OCI-LY1 (cell line): ENCODE results near the gene GNAZ.

Experiments
- CTCF ChIP-seq: fragments of 200-600 bp; sonication (generic), shearing (Covaris generic); IDR thresholded peaks from 2 replicates; pipeline ENCODE4 v1.5.1; 2017; ENCODE audit warnings: mild to moderate bottlenecking, antibody characterized with exemption, low read length, moderate library complexity, mixed read lengths
- EZH2 ChIP-seq: fragments of 200-600 bp; sonication (generic), shearing (Covaris generic); IDR thresholded peaks from 2 replicates; pipeline ENCODE4 v1.8.0; 2017; ENCODE audit warnings: borderline replicate concordance, mixed run types, mild to moderate bottlenecking, antibody characterized with exemption, low read length, moderate library complexity, mixed read lengths

GRCh38 chr22:23161029-23161428, 90.7 kb downstream of the GNAZ start:
- no peak for TF ChIP-seq CTCF
- no peak for TF ChIP-seq EZH2
